Kidney epithelial cell (primary cell): ENCODE results near the gene TGFBR3. TPM values are rescaled to one million over a fixed set of nuclear protein-coding genes. Genes with fewer than 3 reads are reported as not detected.

ENCODE experiments used
- DNase-seq: peaks from one replicate; pipeline ENCODE4 v3.0.0-alpha.2; 2010; ENCODE audit warnings: low read depth
- H3K27me3 ChIP-seq: 2 replicates; pipeline ENCODE4 v1.6.0; 2011; ENCODE audit warnings: low read length; ENCODE audit not compliant: control insufficient read depth, insufficient read depth
- H3K36me3 ChIP-seq: 2 replicates; pipeline ENCODE4 v1.5.1; 2011; ENCODE audit warnings: low read length; ENCODE audit not compliant: control insufficient read depth, insufficient read depth
- H3K4me3 ChIP-seq: 2 replicates; pipeline ENCODE4 v1.5.1; 2011; ENCODE audit warnings: low read depth, mild to moderate bottlenecking, control low read depth, low read length
- CTCF ChIP-seq: IDR thresholded peaks from 2 replicates; pipeline ENCODE4 v1.5.1; 2011; ENCODE audit warnings: mild to moderate bottlenecking, moderate library complexity, low read length, control low read depth, inconsistent platforms; ENCODE audit not compliant: insufficient read depth, poor library complexity, severe bottlenecking
- total RNA-seq: library from RNA; depleted of rRNA; stranded (reverse); fragments of >200 nt; gene quantifications from 2 replicates; pipeline ENCODE4 v1.2.3, GENCODE V29; 2015

TGFBR3 gene
- total RNA-seq, 1 donor from 2014 or later, result 5.5 TPM

GRCh38 chr1:91778964-91779363 lies 107.0 kb downstream of the TGFBR3 start:
- Histone ChIP-seq H3K36me3 (no peaks in the 10 kb centered on the region), H3K27me3 (no peaks in the 10 kb centered on the region), H3K4me3 (no peak overlapping the region)
- no peak for TF ChIP-seq CTCF
- DNase-seq, result no peak

DNA sequence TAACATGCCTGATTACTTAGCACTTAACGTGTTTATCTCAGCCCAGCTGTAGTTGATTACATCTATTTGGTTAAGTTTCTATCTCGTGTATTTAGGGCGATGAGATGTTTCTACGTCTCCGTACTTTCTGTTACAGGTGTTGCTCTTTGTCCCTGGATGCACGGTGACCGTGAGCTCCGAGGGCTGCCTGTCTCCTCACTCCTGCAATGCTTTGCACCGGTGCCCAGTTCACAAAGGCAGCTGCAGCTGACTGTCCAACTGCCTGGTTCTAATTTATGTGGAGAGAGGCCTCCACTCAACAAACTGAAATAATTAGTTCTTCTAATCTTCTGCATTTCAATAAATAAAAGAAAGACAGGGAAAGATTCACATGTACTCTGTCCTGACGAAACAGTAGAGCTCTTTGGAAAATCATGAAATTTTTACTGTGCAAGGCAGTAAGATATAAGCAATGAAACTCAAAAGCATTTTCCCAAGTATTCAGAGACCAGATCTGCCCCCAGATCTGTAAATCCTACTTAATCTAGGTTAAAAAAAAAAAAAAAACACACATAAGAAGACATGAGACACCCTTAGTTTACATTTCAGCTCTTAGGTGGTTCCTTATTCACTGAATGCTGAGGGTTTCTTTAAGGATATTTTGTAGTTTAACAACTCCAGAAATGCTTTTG lies 108.2 kb downstream of the TGFBR3 start:
- Histone ChIP-seq H3K36me3 (no peaks in the 10 kb centered on the region), H3K27me3 (no peaks in the 10 kb centered on the region), H3K4me3 (no peak overlapping the region)
- no peak for TF ChIP-seq CTCF
- no peak for DNase-seq

DNA sequence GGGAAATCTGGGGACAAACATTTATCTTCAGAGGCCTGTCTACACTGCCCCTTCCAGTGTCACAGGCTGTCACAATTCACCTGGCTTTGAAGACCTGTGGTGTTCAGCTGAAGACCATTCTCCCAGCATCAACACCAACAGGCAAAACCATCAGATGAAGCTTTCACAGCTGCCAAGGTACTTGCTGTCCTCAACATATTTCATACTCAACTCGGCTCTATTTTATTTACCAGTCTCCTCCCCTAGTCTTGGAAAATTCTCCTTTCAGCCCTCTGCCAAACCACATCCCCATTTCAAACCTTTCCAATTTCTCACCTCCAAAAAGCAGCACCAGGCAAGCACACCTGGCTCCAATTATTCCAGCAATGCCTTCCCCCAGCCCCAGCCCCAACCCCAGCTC lies 108.8 kb downstream of the TGFBR3 start:
- no peak for TF ChIP-seq CTCF
- Histone ChIP-seq H3K4me3 (no peak overlapping the region), H3K36me3 (no peaks in the 10 kb centered on the region), H3K27me3 (no peaks in the 10 kb centered on the region)
- DNase-seq, result no peak

GRCh38 chr1:91776068-91776794 lies 109.7 kb downstream of the TGFBR3 start:
- Histone ChIP-seq H3K4me3 (no peak overlapping the region), H3K27me3 (no peaks in the 10 kb centered on the region), H3K36me3 (no peaks in the 10 kb centered on the region)
- DNase-seq, result no peak
- TF ChIP-seq CTCF, result no peak

DNA sequence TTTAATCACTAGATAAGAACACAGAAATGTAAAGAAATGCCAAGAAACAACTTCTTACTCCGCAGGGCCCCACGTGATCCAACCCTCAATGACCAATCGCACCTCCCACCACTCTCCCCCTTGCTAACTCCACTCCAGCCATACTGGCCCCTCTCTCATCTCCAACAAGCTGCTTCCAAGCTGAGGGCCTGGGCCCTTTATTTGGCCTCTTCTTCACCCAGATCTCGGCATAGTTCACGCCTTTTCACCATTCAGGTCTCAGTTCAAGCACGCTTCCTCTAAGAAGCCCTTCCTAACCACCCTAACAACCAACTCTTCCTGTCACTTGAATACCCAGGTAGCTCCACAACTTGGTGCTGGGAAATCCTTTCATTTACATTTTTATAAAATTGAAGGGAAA lies 110.7 kb downstream of the TGFBR3 start:
- TF ChIP-seq CTCF, result no peak
- no peak overlapping the region for H3K4me3 ChIP-seq
- H3K36me3 ChIP-seq, result no peaks in the 10 kb centered on the region
- H3K27me3 ChIP-seq, result no peaks in the 10 kb centered on the region
- DNase-seq, result no peak
